ENCODE measurements around the gene AP3D1.

- no peak for TF ChIP-seq CTCF (IDR thresholded peaks at IDR 0.05)
- TF ChIP-seq POLR2A (IDR thresholded peaks at IDR 0.05): no peak
These were observed 93.6 kb downstream of the AP3D1 start for GRCh38 chr19:2057484-2058469.
